Measurements from ENCODE around the gene UACA. TPM values are rescaled to one million over a fixed set of nuclear protein-coding genes. Genes with fewer than 3 reads are reported as not detected.
"Not testable (repeated sequence)": the region's sequence is repeated elsewhere in the genome, so short reads cannot be mapped to it uniquely, and the experiment has no call there.

The UACA gene
- total RNA-seq, 1 donor from 2014 or later: 125 TPM

DNA sequence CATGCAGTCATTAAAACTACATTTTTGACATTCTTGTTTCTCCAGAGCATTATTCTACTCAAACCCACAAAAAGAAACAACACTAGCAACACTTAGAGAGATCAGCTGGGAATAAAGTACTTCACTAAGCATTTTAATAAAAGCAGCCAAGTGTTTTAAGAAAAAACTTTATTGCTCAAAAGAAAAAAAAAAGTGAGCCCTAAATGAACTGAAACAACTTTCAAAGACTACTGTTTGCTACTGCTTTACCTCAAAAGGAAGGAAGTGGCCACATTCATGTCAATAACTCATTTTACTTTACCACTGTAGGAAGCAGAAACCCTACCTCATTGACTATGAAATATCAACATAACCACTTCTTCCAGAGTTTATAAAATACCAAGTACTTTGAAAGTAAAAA, 91.3 kb downstream of the UACA start:
- DNase-seq (ENCODE audit: low read depth in 2 of 2): peak in 1 of 2 donors; percentile 38

DNA sequence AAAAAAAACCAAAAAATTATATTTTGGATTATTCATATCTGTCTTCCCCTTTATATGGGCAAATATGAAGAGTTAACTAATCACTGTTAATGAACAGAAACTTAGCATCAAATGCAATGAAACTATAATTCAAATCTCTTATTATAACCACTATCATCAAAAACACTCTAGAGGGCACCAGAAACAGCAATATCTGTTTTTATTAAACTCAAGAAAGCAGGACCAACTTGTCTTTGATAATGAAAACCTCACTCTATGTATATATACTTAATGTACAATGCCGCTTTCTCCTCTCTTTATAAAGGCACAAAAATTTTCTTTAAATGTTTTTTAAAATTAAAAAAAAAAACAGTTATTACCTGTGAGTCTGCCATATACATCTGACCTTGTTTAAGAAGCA, 92.7 kb downstream of the UACA start:
- DNase-seq (ENCODE audit: low read depth in 2 of 2): no peak

GRCh38 chr15:70669966-70670658, 93.2 kb downstream of the UACA start:
- DNase-seq (ENCODE audit: low read depth in 2 of 2): no peak

DNA sequence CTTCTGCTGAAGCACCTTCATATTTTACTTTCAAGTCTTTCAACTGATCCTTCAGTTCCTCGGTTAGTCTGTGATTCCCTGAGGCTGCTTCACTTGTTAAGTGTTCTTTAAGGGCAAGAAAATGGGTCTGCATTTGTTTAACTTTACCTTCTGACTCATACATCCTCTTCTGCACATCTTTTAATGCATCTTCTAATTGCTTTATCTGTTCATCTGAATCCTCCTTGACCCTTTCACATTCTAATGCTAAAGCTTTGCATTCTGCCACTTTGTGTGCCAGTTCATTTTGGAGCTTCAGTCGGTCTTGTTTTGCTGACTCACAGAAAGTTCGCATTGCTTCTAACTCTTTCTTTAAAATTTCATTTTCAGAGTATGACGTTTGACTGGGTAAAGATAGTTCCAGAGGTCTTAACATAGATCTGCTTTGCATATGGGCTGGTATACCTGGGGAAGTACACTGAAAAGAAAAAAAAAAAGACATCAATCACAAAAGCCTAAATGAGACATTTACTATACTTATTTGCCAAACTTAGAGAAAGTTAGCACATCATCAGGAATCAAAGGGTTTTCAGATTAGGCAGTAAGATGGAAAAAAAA, 94.3 kb downstream of the UACA start:
- no peak for DNase-seq (ENCODE audit: low read depth in 2 of 2)

DNA sequence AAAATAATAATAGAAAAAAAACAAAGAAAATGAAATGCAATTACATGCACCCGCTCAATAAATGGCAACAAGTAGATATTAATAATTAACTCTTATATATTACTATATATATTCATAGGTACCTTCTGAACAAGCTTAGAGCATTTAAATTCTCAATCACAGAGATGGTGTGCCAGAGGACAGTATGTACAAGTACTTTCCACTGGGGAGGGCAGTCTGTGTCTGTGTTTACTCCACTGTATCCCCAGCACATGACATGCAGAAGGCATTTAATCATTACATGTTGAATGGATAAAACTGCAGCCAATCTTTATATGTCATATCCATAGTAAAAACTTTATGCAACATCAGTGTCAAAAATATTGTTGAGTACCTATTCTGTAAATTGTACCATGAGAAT, 97.8 kb downstream of the UACA start:
- DNase-seq (ENCODE audit: low read depth in 2 of 2): no peak

DNA sequence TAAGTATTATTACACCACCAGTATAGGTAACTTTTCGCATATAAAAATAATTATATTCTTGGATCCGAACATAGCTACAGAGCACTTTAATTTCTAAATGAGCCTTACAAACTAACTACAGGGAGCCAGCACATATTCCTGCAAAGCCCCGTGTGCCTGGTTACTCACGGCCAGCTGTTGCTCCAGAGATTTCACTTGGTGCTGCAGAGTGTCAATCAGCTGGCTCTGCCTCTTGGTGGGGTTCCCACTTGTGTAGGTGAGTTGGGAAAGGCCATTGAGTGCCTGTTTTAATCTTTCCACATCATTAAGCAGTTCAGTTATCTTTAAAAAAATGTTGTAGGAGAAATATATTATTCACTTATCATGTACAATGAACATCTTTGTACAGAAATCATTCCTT, 98.9 kb downstream of the UACA start:
- no peak for DNase-seq (ENCODE audit: low read depth in 2 of 2)

DNA sequence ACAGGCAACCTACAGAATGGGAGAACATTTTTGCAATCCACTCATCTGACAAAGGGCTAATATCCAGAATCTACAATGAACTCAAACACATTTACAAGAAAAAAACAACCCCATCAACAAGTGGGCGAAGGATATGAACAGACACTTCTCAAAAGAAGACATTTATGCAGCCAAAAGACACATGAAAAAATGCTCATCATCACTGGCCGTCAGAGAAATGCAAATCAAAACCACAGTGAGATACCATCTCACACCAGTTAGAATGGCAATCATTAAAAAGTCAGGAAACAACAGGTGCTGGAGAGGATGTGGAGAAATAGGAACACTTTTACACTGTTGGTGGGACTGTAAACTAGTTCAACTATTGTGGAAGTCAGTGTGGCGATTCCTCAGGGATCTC, 100.3 kb downstream of the UACA start:
- DNase-seq (ENCODE audit: low read depth in 2 of 2): not testable (repeated sequence)

GRCh38 chr15:70659662-70660061, 103.7 kb downstream of the UACA start:
- DNase-seq (ENCODE audit: low read depth in 2 of 2): no peak

GRCh38 chr15:70658641-70659040, 104.7 kb downstream of the UACA start:
- no peak for DNase-seq (ENCODE audit: low read depth in 2 of 2)

DNA sequence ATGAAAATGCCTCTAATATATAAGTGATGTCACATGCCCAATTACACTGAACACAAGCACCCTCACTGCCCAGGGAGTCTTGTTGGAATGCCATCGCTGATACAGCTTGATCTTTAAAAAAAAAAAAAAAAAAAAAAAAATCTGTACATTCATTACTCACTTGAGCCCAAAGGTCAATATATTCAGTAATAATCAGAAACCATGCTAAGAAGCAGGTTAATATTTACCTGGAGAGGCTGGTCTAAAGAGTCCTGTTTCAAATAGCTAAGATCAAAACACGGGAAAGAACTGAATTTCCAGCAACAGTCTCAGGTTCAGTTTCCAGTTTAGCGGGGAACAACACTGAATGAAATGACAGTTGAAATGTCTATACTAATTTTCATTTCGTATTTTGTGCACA, 109.9 kb downstream of the UACA start:
- no peak for DNase-seq (ENCODE audit: low read depth in 2 of 2)

DNA sequence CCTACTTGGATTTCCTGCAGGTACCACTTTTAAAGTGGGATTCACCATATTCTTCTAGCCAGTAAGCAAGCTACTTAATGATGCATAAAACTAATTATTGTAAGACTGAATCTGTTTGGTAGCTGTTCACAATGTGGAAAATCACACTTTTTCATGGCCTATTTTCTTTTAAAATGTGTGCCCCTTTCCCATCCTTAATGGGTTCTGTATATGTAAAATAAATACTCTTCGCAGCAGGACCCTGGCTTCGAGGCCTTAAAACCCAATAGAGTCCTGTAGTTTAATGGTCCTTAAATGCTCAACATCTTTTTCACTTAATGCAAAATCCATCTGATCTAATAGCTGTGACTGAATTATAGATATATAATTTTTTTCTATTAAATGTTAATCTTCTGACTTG, 111.0 kb downstream of the UACA start:
- DNase-seq (ENCODE audit: low read depth in 2 of 2): no peak

- no peak for DNase-seq (ENCODE audit: low read depth in 2 of 2)
Measured at GRCh38 chr15:70651303-70651845, 112.0 kb downstream of the UACA start.

GRCh38 chr15:70650567-70651302, 112.6 kb downstream of the UACA start:
- peak; percentile 92 to 93 for DNase-seq (ENCODE audit: low read depth in 2 of 2)

DNA sequence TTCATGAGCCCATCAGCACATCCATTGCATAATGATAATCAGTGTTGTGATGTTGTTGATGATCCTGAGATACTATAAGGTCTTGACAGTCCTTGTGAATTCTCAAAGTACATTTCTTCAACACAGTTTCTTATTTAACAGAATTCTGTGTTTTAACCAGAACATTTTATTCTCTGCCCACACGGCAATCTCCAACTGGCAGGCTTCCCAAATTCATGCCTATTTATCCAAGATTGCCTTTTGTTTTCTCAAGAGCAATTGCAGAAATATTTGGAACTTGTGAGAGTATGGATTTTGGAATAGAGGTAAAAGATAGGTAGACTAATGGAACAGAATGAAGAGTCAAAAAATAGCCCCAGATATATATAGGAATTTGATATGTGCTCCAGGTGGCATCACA, 116.0 kb downstream of the UACA start:
- no peak for DNase-seq (ENCODE audit: low read depth in 2 of 2)

DNA sequence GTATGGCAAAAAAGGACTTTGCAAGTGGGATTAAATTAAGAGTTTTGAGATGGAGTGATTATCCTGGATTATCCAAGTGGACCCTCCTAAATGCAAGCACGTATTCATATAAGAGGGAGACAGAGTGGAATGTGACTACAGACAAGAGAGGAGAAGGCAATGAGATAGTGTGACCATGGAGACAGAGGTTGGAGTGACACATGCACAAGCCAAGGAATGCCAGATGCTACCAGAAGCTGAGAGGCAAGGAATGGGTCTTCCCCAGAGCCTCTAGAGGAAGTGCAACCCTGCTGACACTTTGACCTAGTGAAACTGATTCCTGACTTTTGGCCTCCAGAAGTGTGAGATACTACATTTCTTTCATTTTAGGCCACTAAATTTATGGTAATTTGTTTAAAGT, 117.2 kb downstream of the UACA start:
- DNase-seq (ENCODE audit: low read depth in 2 of 2): no peak

DNA sequence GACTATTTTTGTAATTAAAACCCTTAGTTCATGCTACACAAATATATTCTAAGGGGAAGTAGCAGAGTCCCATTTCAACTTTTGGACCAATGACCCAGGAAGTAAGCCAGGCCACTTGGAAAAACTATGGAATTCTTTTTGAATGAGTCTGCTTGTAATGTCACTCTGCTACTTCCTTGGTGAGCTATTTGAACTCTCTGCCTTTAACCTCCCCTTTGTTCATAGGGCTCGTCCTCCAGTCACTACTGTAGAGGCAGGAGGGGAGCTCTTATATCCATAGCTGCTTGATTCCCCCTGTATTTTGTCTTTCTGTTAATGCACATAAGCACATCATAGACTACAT, 119.6 kb downstream of the UACA start:
- DNase-seq (ENCODE audit: low read depth in 2 of 2): no peak

- no peak for DNase-seq (ENCODE audit: low read depth in 2 of 2)
Measured at GRCh38 chr15:70643106-70643782, 120.1 kb downstream of the UACA start.

DNA sequence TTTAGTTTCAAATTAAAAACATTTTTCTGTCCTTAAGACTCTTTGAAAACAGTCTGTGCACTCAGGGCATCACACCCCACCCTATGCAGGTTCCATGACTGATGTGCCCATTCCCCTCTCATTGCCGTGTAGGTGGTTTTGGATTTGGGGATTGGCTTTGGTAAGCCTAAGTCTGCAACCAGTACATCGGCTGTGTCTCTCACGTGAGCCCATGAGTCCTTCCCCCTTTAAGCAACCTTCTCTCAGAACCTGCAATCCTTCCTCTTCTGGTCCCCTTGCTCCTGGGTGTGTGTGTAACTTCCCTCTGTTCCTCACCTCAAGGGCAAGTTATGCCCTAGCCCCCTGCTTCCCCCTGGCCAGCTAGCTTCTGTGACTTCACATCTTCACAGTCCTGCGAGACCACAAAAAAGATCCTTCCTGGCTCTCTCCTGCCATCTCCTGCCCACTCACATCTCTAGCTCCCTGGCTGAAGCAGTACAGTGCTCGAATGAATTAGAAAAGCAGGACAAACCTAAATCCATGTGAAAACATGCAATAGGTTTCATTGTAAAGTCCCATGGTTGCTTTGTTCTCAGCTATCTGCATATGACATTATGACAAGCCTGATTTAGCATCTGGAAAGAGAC, 126.7 kb downstream of the UACA start:
- DNase-seq (ENCODE audit: low read depth in 2 of 2): peak in 1 of 2 donors; percentile 28

DNA sequence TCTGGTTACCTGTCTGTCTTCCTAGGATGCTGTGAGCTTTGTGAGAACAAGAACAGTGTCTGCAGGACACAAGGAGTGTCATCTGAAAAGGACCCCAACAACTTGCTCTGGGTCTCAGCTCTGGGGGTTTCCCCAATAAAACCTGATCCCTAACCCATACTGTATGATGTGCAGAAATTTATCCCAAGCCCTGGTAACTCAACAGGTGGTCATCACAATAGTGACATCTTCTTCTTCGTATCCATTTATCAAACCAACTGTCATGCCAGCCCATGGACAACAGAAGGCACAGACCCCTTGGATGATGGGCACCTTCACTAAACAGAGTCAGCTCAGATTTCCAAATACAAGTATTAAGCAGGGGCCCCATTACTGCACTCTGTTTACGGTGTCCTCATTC, 127.5 kb downstream of the UACA start:
- DNase-seq (ENCODE audit: low read depth in 2 of 2): no peak

DNA sequence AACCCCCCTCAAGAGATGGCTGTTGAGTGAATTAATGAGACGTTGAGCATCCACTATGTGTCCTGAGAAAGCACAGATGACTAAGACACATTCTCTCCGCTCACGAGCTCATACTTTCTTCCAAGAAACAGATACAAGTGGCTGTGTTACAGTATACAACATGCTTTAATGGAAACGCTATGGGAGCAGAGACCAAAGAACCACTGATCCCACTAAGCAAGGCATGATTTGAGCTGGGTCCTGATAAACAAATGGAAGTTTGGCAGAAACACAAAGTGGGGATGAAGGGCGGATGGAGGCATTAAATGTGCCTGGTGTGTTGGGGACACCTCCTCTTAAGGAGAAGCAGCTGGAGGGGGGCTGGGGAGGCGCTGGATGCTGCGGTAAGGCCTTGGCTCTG, 129.4 kb downstream of the UACA start:
- no peak for DNase-seq (ENCODE audit: low read depth in 2 of 2)

- DNase-seq (ENCODE audit: low read depth in 2 of 2): no peak
Measured at GRCh38 chr15:70633103-70633831, 130.1 kb downstream of the UACA start.

Measured in dermis microvascular lymphatic vessel endothelial cell (primary cell).